HTR-8/SVneo (cell line): Measurements from ENCODE around the gene MSANTD4.
"Not testable (repeated sequence)": the region's sequence is repeated elsewhere in the genome, so short reads cannot be mapped to it uniquely, and the experiment has no call there.

Experiments used
- DNase-seq: peaks from one replicate; pipeline ENCODE4 v3.0.0; 2011; ENCODE audit warnings: low spot score, mixed read lengths; ENCODE audit not compliant: insufficient read length
- FAIRE-seq: peaks from 2 replicates; lab custom pipeline; 2011; peaks lifted over from hg19 to GRCh38; lab: Jason Lieb, UNC

The MSANTD4 gene

GRCh38 chr11:106021967-106022794 is at the start of gene MSANTD4:
TSS of gene MSANTD4 (minus strand) at chr11:106022240. CDS start at chr11:106010917, 11,323 bp downstream.
- DNase-seq = peak; percentile 99
- peak; percentile 95 for FAIRE-seq

GRCh38 chr11:106070606-106071005 is 48.6 kb upstream of the MSANTD4 start:
- DNase-seq (no peak), FAIRE-seq (no peak)

- DNase-seq = no peak
- FAIRE-seq = no peak
These were observed 41.0 kb upstream of the MSANTD4 start for GRCh38 chr11:106063009-106063408.

GRCh38 chr11:106061954-106062949 is 40.2 kb upstream of the MSANTD4 start:
- peak; percentile 26 for FAIRE-seq
- no peak for DNase-seq

GRCh38 chr11:106061249-106061784 is 39.3 kb upstream of the MSANTD4 start:
- FAIRE-seq (no peak), DNase-seq (no peak)

GRCh38 chr11:106059617-106060016 is 37.6 kb upstream of the MSANTD4 start:
- DNase-seq (no peak), FAIRE-seq (no peak)

- not testable (repeated sequence) for DNase-seq, FAIRE-seq
These were observed 36.3 kb upstream of the MSANTD4 start for GRCh38 chr11:106058377-106058776.

- FAIRE-seq (no peak), DNase-seq (no peak)
These were observed 29.1 kb upstream of the MSANTD4 start for GRCh38 chr11:106051103-106051502.

- DNase-seq = no peak
- FAIRE-seq = no peak
These were observed 27.9 kb upstream of the MSANTD4 start for GRCh38 chr11:106049727-106050476.

GRCh38 chr11:106047631-106048030 is 25.6 kb upstream of the MSANTD4 start:
- no peak for FAIRE-seq
- no peak for DNase-seq

- no peak for DNase-seq
- FAIRE-seq = no peak
These were observed 21.5 kb upstream of the MSANTD4 start for GRCh38 chr11:106043540-106043939.

- no peak for DNase-seq
- no peak for FAIRE-seq
These were observed 10.8 kb upstream of the MSANTD4 start for GRCh38 chr11:106032861-106033260.

GRCh38 chr11:106031936-106032335 is 9.9 kb upstream of the MSANTD4 start:
- DNase-seq (no peak), FAIRE-seq (no peak)

- FAIRE-seq (no peak), DNase-seq (no peak)
These were observed 9.3 kb upstream of the MSANTD4 start for GRCh38 chr11:106031202-106031810.

GRCh38 chr11:106030609-106031008 is 8.6 kb upstream of the MSANTD4 start:
- FAIRE-seq = no peak
- no peak for DNase-seq

GRCh38 chr11:106022795-106023275 is 795 bp upstream of the MSANTD4 start:
- no peak for FAIRE-seq
- no peak for DNase-seq

- DNase-seq = peak; percentile 3
- no peak for FAIRE-seq
These were observed 666 bp downstream of the MSANTD4 start for GRCh38 chr11:106021181-106021966.

- peak; percentile 44 for FAIRE-seq
- no peak for DNase-seq
These were observed 4.9 kb downstream of the MSANTD4 start for GRCh38 chr11:106017093-106017492.
